Activated CD8-positive, alpha-beta memory T cell treated with anti-CD3 and anti-CD28 coated beads, Interleukin-2, amount 50 U/mL, for 48 hours (primary cell): ENCODE measurements around the gene CADM2.
"Not testable (repeated sequence)": the region's sequence is repeated elsewhere in the genome, so short reads cannot be mapped to it uniquely, and the experiment has no call there.

Experiments used
- DNase-seq: peaks from one replicate; pipeline ENCODE4 v3.0.0-alpha.2; 2020

Gene CADM2

GRCh38 chr3:85846940-85847339 is 888.2 kb downstream of the CADM2 start:
- DNase-seq = no peak

GRCh38 chr3:85851071-85851470 is 892.3 kb downstream of the CADM2 start:
- DNase-seq = no peak

GRCh38 chr3:85853805-85854204 is 895.0 kb downstream of the CADM2 start:
- no peak for DNase-seq

- DNase-seq = no peak
These were observed 904.2 kb downstream of the CADM2 start for GRCh38 chr3:85862893-85863455.

- no peak for DNase-seq
These were observed 906.1 kb downstream of the CADM2 start for GRCh38 chr3:85864896-85865295.

GRCh38 chr3:85867072-85867471 is 908.3 kb downstream of the CADM2 start:
- DNase-seq = no peak

GRCh38 chr3:85875589-85875988 is 916.8 kb downstream of the CADM2 start:
- DNase-seq = no peak

GRCh38 chr3:85877631-85878030 is 918.8 kb downstream of the CADM2 start:
- DNase-seq = no peak

- no peak for DNase-seq
These were observed 923.1 kb downstream of the CADM2 start for GRCh38 chr3:85881833-85882393.

- DNase-seq = no peak
These were observed 931.3 kb downstream of the CADM2 start for GRCh38 chr3:85890043-85890555.

- no peak for DNase-seq
These were observed 944.6 kb downstream of the CADM2 start for GRCh38 chr3:85903434-85903833.

GRCh38 chr3:85912980-85913379 is 954.2 kb downstream of the CADM2 start:
- DNase-seq = no peak

- DNase-seq = no peak
These were observed 963.6 kb downstream of the CADM2 start for GRCh38 chr3:85922374-85922773.

GRCh38 chr3:85930718-85931117 is 971.9 kb downstream of the CADM2 start:
- no peak for DNase-seq

- DNase-seq = no peak
These were observed 974.5 kb downstream of the CADM2 start for GRCh38 chr3:85933326-85933725.

GRCh38 chr3:85935171-85935570 is 976.4 kb downstream of the CADM2 start:
- DNase-seq = no peak

GRCh38 chr3:85939074-85939482 is 980.3 kb downstream of the CADM2 start:
- DNase-seq = no peak

- DNase-seq = no peak
These were observed 991.6 kb downstream of the CADM2 start for GRCh38 chr3:85950435-85950834.

GRCh38 chr3:85960793-85961192 is 1002.0 kb downstream of the CADM2 start:
- DNase-seq = no peak

GRCh38 chr3:85977615-85978338 is 1019.0 kb downstream of the CADM2 start:
- DNase-seq = no peak

GRCh38 chr3:85979034-85979433 is 1020.2 kb downstream of the CADM2 start:
- DNase-seq = no peak

- DNase-seq = not testable (repeated sequence)
These were observed 1030.8 kb downstream of the CADM2 start for GRCh38 chr3:85989581-85989980.

GRCh38 chr3:86029590-86029989 is 1070.8 kb downstream of the CADM2 start:
- no peak for DNase-seq

GRCh38 chr3:86037916-86038315 is 1079.1 kb downstream of the CADM2 start:
- DNase-seq = no peak
